Neural progenitor cell (in vitro differentiated cells): ENCODE measurements around the gene LCORL. TPM values are rescaled to one million over a fixed set of nuclear protein-coding genes. Genes with fewer than 3 reads are reported as not detected.

Experiments
- DNase-seq: peaks from one replicate; pipeline ENCODE4 v3.0.0-alpha.2; 2016; ENCODE audit warnings: low spot score
- H2AFZ ChIP-seq: fragments of 200-600 bp; sonication (generic); replicated peaks from 2 replicates; pipeline ENCODE4 v1.6.1; 2016; ENCODE audit warnings: antibody characterized with exemption
- H3F3A ChIP-seq: fragments of 200-600 bp; sonication (generic); 2 replicates; pipeline ENCODE4 v1.6.1; 2016; ENCODE audit warnings: antibody characterized with exemption, low read depth
- H3K27ac ChIP-seq: fragments of 200-600 bp; sonication (generic); 2 replicates; pipeline ENCODE4 v1.5.1; 2016; ENCODE audit warnings: mild to moderate bottlenecking
- H3K27me3 ChIP-seq: fragments of 200-600 bp; sonication (generic); 2 replicates; pipeline ENCODE4 v1.6.1; 2016; ENCODE audit warnings: mild to moderate bottlenecking, moderate library complexity
- H3K36me3 ChIP-seq: fragments of 200-600 bp; sonication (generic); 2 replicates; pipeline ENCODE4 v1.5.1; 2016
- H3K4me1 ChIP-seq: fragments of 200-600 bp; sonication (generic); 2 replicates; pipeline ENCODE4 v1.6.1; 2016; ENCODE audit warnings: mixed run types
- H3K4me2 ChIP-seq: fragments of 200-600 bp; sonication (generic); 2 replicates; pipeline ENCODE4 v1.6.1; 2016
- H3K4me3 ChIP-seq: fragments of 200-600 bp; sonication (generic); 2 replicates; pipeline ENCODE4 v1.5.1; 2016
- H3K79me2 ChIP-seq: fragments of 200-600 bp; sonication (generic); 2 replicates; pipeline ENCODE4 v1.6.1; 2016; ENCODE audit warnings: low read depth
- H3K9ac ChIP-seq: fragments of 200-600 bp; sonication (generic); 2 replicates; pipeline ENCODE4 v1.6.1; 2016
- H3K9me3 ChIP-seq: fragments of 200-600 bp; sonication (generic); 2 replicates; pipeline ENCODE4 v1.5.1; 2016; ENCODE audit warnings: low read depth
- H4K20me1 ChIP-seq: fragments of 200-600 bp; sonication (generic); 2 replicates; pipeline ENCODE4 v1.6.1; 2016; ENCODE audit warnings: low read depth
- H3K27ac Mint-ChIP-seq: 3 replicates; pipeline ENCODE4 v1.8.0; 2021; ENCODE audit warnings: mixed read lengths
- H3K27me3 Mint-ChIP-seq: 2 replicates; pipeline ENCODE4 v1.8.0; 2022; ENCODE audit warnings: low read depth, mild to moderate bottlenecking, inconsistent platforms, moderate library complexity, mixed read lengths; ENCODE audit not compliant: insufficient read depth
- H3K36me3 Mint-ChIP-seq: 3 replicates; pipeline ENCODE4 v1.8.0; 2021; ENCODE audit warnings: mixed read lengths
- H3K4me1 Mint-ChIP-seq: 3 replicates; pipeline ENCODE4 v1.8.0; 2021; ENCODE audit warnings: mixed read lengths
- H3K4me3 Mint-ChIP-seq: 3 replicates; pipeline ENCODE4 v1.8.0; 2021; ENCODE audit warnings: mild to moderate bottlenecking, moderate library complexity, mixed read lengths
- H3K9me3 Mint-ChIP-seq: 3 replicates; pipeline ENCODE4 v1.8.0; 2020; ENCODE audit warnings: mixed read lengths
- CTCF ChIP-seq: fragments of 200-600 bp; sonication (generic); IDR thresholded peaks from 2 replicates; pipeline ENCODE4 v1.5.1; 2017; ENCODE audit warnings: antibody characterized with exemption, mild to moderate bottlenecking
- EZH2 ChIP-seq: fragments of 200-600 bp; sonication (generic); IDR thresholded peaks from 2 replicates; pipeline ENCODE4 v1.6.1; 2017; ENCODE audit warnings: antibody characterized with exemption, mild to moderate bottlenecking, moderate library complexity
- EZH2phosphoT487 ChIP-seq: fragments of 200-600 bp; sonication (generic); IDR thresholded peaks from 2 replicates; pipeline ENCODE4 v1.6.1; 2017; ENCODE audit warnings: antibody characterized with exemption
- total RNA-seq: library from RNA; depleted of rRNA; stranded (reverse); fragments of >200 nt; gene quantifications from 2 replicates; pipeline ENCODE4 v1.2.3, GENCODE V29; 2015; ENCODE audit warnings: low replicate concordance

The LCORL gene
- total RNA-seq, 1 donor from 2014 or later = 53.6 TPM

GRCh38 chr4:17812801-17813200 lies 208.8 kb downstream of the LCORL start:
- Histone ChIP-seq H3K9ac (peak overlapping the region; percentile 96), H3K36me3 (peaks cover 15% of the 10 kb centered on the region), H3K79me2 (peaks cover 100% of the 10 kb centered on the region), H3K27me3 (no peaks in the 10 kb centered on the region), H3K4me3 (peak overlapping the region; percentile 98), H3F3A (no peaks in the 10 kb centered on the region), H3K4me2 (peak overlapping the region; percentile 98), H3K9me3 (no peaks in the 10 kb centered on the region), H2AFZ (no peak overlapping the region), H3K4me1 (peaks cover 24% of the 10 kb centered on the region), H4K20me1 (peaks cover 57% of the 10 kb centered on the region), H3K27ac (no peak overlapping the region)
- Mint-ChIP-seq H3K27me3 (no peaks in the 10 kb centered on the region), H3K9me3 (no peaks in the 10 kb centered on the region), H3K4me3 (peak overlapping the region; percentile 95), H3K36me3 (peaks cover 25% of the 10 kb centered on the region), H3K4me1 (peaks cover 30% of the 10 kb centered on the region), H3K27ac (no peak overlapping the region)
- DNase-seq = no peak
- TF ChIP-seq EZH2phosphoT487 (no peak), CTCF (no peak), EZH2 (no peak)

- Histone ChIP-seq H3K27me3 (no peaks in the 10 kb centered on the region), H3K9me3 (no peaks in the 10 kb centered on the region), H3K79me2 (peaks cover 100% of the 10 kb centered on the region), H3K4me3 (peak overlapping the region; percentile 98), H3K36me3 (peaks cover 16% of the 10 kb centered on the region), H4K20me1 (peaks cover 64% of the 10 kb centered on the region), H2AFZ (no peak overlapping the region), H3K27ac (no peak overlapping the region), H3F3A (no peaks in the 10 kb centered on the region), H3K4me1 (peaks cover 31% of the 10 kb centered on the region), H3K9ac (peak overlapping the region; percentile 96), H3K4me2 (peak overlapping the region; percentile 98)
- H3K4me1 Mint-ChIP-seq = peaks cover 37% of the 10 kb centered on the region
- H3K36me3 Mint-ChIP-seq = peaks cover 24% of the 10 kb centered on the region
- TF ChIP-seq EZH2phosphoT487 = no peak
- no peak for TF ChIP-seq EZH2
- TF ChIP-seq CTCF = no peak
- no peaks in the 10 kb centered on the region for H3K9me3 Mint-ChIP-seq
- peak overlapping the region; percentile 95 for H3K4me3 Mint-ChIP-seq
- H3K27me3 Mint-ChIP-seq = no peaks in the 10 kb centered on the region
- DNase-seq = no peak
- H3K27ac Mint-ChIP-seq = peak overlapping the region; percentile 21
Measured at GRCh38 chr4:17812125-17812524, 209.4 kb downstream of the LCORL start.

- Histone ChIP-seq H3K9ac (peak overlapping the region; percentile 96), H4K20me1 (peaks cover 74% of the 10 kb centered on the region), H3K27ac (no peak overlapping the region), H3K4me2 (peak overlapping the region; percentile 98), H3K27me3 (no peaks in the 10 kb centered on the region), H3F3A (no peaks in the 10 kb centered on the region), H3K9me3 (no peaks in the 10 kb centered on the region), H3K4me3 (peak overlapping the region; percentile 98), H2AFZ (peak overlapping the region; percentile 61), H3K79me2 (peaks cover 100% of the 10 kb centered on the region), H3K4me1 (peaks cover 39% of the 10 kb centered on the region), H3K36me3 (peaks cover 25% of the 10 kb centered on the region)
- Mint-ChIP-seq H3K4me1 (peaks cover 42% of the 10 kb centered on the region), H3K9me3 (no peaks in the 10 kb centered on the region), H3K36me3 (peaks cover 20% of the 10 kb centered on the region), H3K27ac (peak overlapping the region; percentile 98), H3K27me3 (no peaks in the 10 kb centered on the region), H3K4me3 (peak overlapping the region; percentile 95)
- DNase-seq = no peak
- TF ChIP-seq EZH2 (no peak), EZH2phosphoT487 (peak; percentile 9)
Measured at GRCh38 chr4:17811078-17811603, 210.4 kb downstream of the LCORL start.
